CD14-positive monocyte (primary cell): ENCODE data around the gene MINK1. TPM values are rescaled to one million over a fixed set of nuclear protein-coding genes. Genes with fewer than 3 reads are reported as not detected.
A peak's percentile ranks its signal among the peaks of the same experiment; 100 is the strongest.
"Not testable (repeated sequence)": the region's sequence is repeated elsewhere in the genome, so short reads cannot be mapped to it uniquely, and the experiment has no call there.

Experiments used
- DNase-seq, 3 donors: peaks; one replicate each; pipeline ENCODE4 v3.0.0-alpha.2; 2011 to 2022
- H2AFZ ChIP-seq: 2 replicates; pipeline ENCODE4 v1.6.0; 2012; ENCODE audit warnings: mild to moderate bottlenecking, low read depth, low read length, inconsistent platforms; ENCODE audit not compliant: insufficient read depth, poor library complexity, severe bottlenecking
- H3K27ac ChIP-seq, 2 donors: 1 replicate in 1 of 2; 2 replicates in 1 of 2; pipeline ENCODE4 v1.5.1; 2012 to 2013; ENCODE audit warnings: low read length in 2 of 2, control low read depth in 1 of 2, inconsistent platforms in 1 of 2, low read depth in 1 of 2, mild to moderate bottlenecking in 1 of 2
- H3K27me3 ChIP-seq, 2 donors: one replicate each; pipeline versions ENCODE4 v1.6.0 to v1.6.1; 2011 to 2013; ENCODE audit warnings: low read length in 2 of 2; ENCODE audit not compliant: control insufficient read depth in 2 of 2, insufficient read depth in 2 of 2
- H3K36me3 ChIP-seq, 2 donors: replicated peaks in 1 of 2; 1 replicate in 1 of 2; 2 replicates in 1 of 2; pipeline versions ENCODE4 v1.5.1 to v1.6.1; 2012 to 2013; ENCODE audit warnings: low read length in 2 of 2, control low read depth in 1 of 2, inconsistent platforms in 1 of 2, mild to moderate bottlenecking in 1 of 2; ENCODE audit not compliant: insufficient read depth in 2 of 2, control insufficient read depth in 1 of 2
- H3K4me1 ChIP-seq, 2 donors: 1 replicate in 1 of 2; 2 replicates in 1 of 2; pipeline versions ENCODE4 v1.5.1 to v1.6.1; 2012 to 2013; ENCODE audit warnings: low read length in 2 of 2, control low read depth in 1 of 2, inconsistent platforms in 1 of 2, mild to moderate bottlenecking in 1 of 2, moderate library complexity in 1 of 2; ENCODE audit not compliant: insufficient read depth in 2 of 2, control insufficient read depth in 1 of 2
- H3K4me2 ChIP-seq: replicated peaks from 2 replicates; pipeline ENCODE3; 2012; ENCODE audit warnings: low read length, moderate library complexity, mild to moderate bottlenecking; ENCODE audit not compliant: poor library complexity, severe bottlenecking; ENCODE audit errors: extremely low read depth
- H3K4me3 ChIP-seq, 3 experiments: fragments of 200-600 bp in 1 of 3; sonication (generic) in 1 of 3; replicated peaks in 1 of 3; 1 replicate in 2 of 3; 2 replicates in 1 of 3; pipeline ENCODE4 v1.5.1; 2011 to 2013; ENCODE audit warnings: low read length in 3 of 3, mild to moderate bottlenecking in 3 of 3, control low read depth in 2 of 3, low read depth in 2 of 3, inconsistent platforms in 1 of 3, moderate library complexity in 1 of 3
- H3K79me2 ChIP-seq: 2 replicates; pipeline ENCODE4 v1.6.0; 2012; ENCODE audit warnings: mild to moderate bottlenecking, control low read depth, inconsistent platforms, low read length, moderate library complexity; ENCODE audit not compliant: insufficient read depth
- H3K9ac ChIP-seq: 2 replicates; pipeline ENCODE4 v1.6.0; 2017; ENCODE audit warnings: low read length, mild to moderate bottlenecking; ENCODE audit not compliant: insufficient read depth, poor library complexity, severe bottlenecking
- H3K9me3 ChIP-seq, 2 donors: replicated peaks in 1 of 2; 1 replicate in 1 of 2; 2 replicates in 1 of 2; pipeline versions ENCODE4 v1.5.1 to v1.6.1; 2012 to 2013; ENCODE audit warnings: low read length in 2 of 2, control low read depth in 1 of 2; ENCODE audit not compliant: control insufficient read depth in 1 of 2, insufficient read depth in 1 of 2
- H4K20me1 ChIP-seq: 2 replicates; pipeline ENCODE4 v1.6.0; 2012; ENCODE audit warnings: mild to moderate bottlenecking, low read length, control low read depth, moderate library complexity; ENCODE audit not compliant: insufficient read depth
- H3K27ac Mint-ChIP-seq, 7 donors: one replicate each; pipeline ENCODE4 v1.8.0; 2020; ENCODE audit warnings: mild to moderate bottlenecking in 7 of 7, mixed read lengths in 7 of 7, moderate library complexity in 6 of 7, inconsistent platforms in 2 of 7
- H3K27me3 Mint-ChIP-seq, 3 donors: one replicate each; pipeline ENCODE4 v1.8.0; 2021 to 2022; ENCODE audit warnings: low read depth in 3 of 3, mild to moderate bottlenecking in 3 of 3, mixed read lengths in 3 of 3, moderate library complexity in 3 of 3, inconsistent platforms in 1 of 3
- H3K36me3 Mint-ChIP-seq, 2 donors: one replicate each; pipeline ENCODE4 v1.8.0; 2020; ENCODE audit warnings: mixed read lengths in 2 of 2, inconsistent platforms in 1 of 2, mild to moderate bottlenecking in 1 of 2
- H3K4me1 Mint-ChIP-seq: one replicate; pipeline ENCODE4 v1.8.0; 2020; ENCODE audit warnings: mild to moderate bottlenecking, mixed read lengths
- H3K4me3 Mint-ChIP-seq, 2 donors: one replicate each; pipeline ENCODE4 v1.8.0; 2020; ENCODE audit warnings: mild to moderate bottlenecking in 2 of 2, mixed read lengths in 2 of 2, moderate library complexity in 1 of 2
- H3K9me3 Mint-ChIP-seq, 7 donors: one replicate each; pipeline ENCODE4 v1.8.0; 2020 to 2022; ENCODE audit warnings: mixed read lengths in 7 of 7, mild to moderate bottlenecking in 6 of 7, moderate library complexity in 6 of 7, inconsistent platforms in 2 of 7
- WGBS: methylation state at CpG from one replicate; pipeline ENCODE4 v1.1.5; 2013; ENCODE audit warnings: missing lambda C conversion rate; ENCODE audit not compliant: insufficient coverage; 5-methylcytosine and 5-hydroxymethylcytosine counted together
- intact Hi-C, 2 donors: fragments of 100-400 bp; cut with micrococcal nuclease; formaldehyde crosslinking; loops; one replicate each; pipeline versions ENCODE4 v1.15.0 to v1.15.1; 2023
- polyA plus RNA-seq, 3 donors: library from polyadenylated mRNA; depleted of rRNA in 1 of 3; unstranded in 2 of 3; stranded (reverse) in 1 of 3; fragments of 300-500 nt in 2 of 3; fragments of >200 nt in 1 of 3; fragmentation: Illumina TruSeq in 2 of 3; gene quantifications; 1 replicate in 2 of 3; 2 replicates in 1 of 3; pipeline ENCODE4 v1.2.3, GENCODE V29; 2012 to 2021
- TF ChIP-seq, protein P1 (sequence below): fragments of 200-600 bp; IDR thresholded peaks from one replicate; pipeline ENCODE4 v1.8.0; 2022; ENCODE audit warnings: antibody characterized with exemption, mild to moderate bottlenecking

Gene MINK1
- polyA plus RNA-seq, 3 donors = 3.2 to 159 (median 7.2) TPM

DNA sequence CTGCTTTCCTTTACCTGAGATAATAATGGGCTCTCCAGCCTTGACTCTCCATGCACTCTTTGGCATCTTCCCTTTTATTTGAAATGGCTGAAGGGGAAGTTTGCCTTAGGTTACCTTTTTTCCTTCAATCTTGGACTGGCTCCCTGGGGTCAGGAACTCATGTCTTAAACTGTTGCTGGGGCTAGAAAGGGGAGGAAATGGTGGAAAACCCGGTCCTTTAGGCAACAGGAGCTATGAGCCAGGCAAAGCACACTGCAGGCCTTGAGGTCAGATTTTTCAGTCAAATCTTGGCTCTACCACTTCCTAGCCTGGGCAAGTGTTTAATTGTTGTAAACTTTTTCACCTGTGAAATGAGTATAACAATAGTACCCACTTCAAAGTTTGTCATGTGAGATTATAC lies 30.2 kb downstream of the MINK1 start:
- Mint-ChIP-seq H3K4me1 (peaks cover 4% of the 10 kb centered on the region), H3K4me3 (no peak overlapping the region), H3K27me3 (peaks cover 0 to 5% (median 0%) of the 10 kb centered on the region in 3 donors), H3K27ac (peak overlapping the region in 1 of 7 donors; percentile 59), H3K9me3 (peaks cover 0 to 2% (median 0%) of the 10 kb centered on the region in 7 donors), H3K36me3 (peaks cover 24 to 42% of the 10 kb centered on the region in 2 donors)
- TF ChIP-seq, protein P1, sequence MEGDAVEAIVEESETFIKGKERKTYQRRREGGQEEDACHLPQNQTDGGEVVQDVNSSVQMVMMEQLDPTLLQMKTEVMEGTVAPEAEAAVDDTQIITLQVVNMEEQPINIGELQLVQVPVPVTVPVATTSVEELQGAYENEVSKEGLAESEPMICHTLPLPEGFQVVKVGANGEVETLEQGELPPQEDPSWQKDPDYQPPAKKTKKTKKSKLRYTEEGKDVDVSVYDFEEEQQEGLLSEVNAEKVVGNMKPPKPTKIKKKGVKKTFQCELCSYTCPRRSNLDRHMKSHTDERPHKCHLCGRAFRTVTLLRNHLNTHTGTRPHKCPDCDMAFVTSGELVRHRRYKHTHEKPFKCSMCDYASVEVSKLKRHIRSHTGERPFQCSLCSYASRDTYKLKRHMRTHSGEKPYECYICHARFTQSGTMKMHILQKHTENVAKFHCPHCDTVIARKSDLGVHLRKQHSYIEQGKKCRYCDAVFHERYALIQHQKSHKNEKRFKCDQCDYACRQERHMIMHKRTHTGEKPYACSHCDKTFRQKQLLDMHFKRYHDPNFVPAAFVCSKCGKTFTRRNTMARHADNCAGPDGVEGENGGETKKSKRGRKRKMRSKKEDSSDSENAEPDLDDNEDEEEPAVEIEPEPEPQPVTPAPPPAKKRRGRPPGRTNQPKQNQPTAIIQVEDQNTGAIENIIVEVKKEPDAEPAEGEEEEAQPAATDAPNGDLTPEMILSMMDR = no peak
- Histone ChIP-seq H3K4me2 (no peak overlapping the region), H3K27me3 (no peaks in the 10 kb centered on the region), H3K79me2 (peaks cover 20% of the 10 kb centered on the region), H3K36me3 (peaks cover 12 to 21% of the 10 kb centered on the region in 2 donors), H3K9me3 (no peaks in the 10 kb centered on the region), H3K9ac (no peak overlapping the region), H3K27ac (no peak overlapping the region), H3K4me1 (peaks cover 5 to 8% of the 10 kb centered on the region in 2 donors), H2AFZ (no peak overlapping the region), H4K20me1 (peaks cover 28% of the 10 kb centered on the region), H3K4me3 (no peak overlapping the region)
- no peak for DNase-seq
- intact Hi-C loops = no loop called here
- no CpG with 5 or more reads among the region's 1 CpG for WGBS

DNA sequence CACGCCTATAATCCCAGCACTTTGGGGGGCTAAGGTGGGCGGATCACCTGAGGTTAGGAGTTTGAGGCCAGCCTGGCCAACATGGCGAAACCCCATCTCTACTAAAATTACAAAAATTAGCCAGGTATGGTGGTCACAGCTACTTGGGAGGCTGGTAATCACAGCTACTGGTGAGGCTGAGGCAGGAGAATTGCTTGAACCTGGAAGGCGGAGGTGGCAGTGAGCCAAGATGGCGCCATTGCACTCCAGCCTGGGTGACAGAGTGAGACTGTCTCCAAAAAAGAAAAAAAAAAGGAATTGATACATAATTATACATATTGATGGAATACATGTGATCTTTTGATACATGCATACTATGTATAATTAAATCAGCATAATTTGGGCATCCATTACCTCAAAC lies 34.4 kb downstream of the MINK1 start:
- H3K27ac ChIP-seq, H3K36me3 ChIP-seq, DNase-seq, H3K27ac Mint-ChIP-seq, H3K27me3 Mint-ChIP-seq, H3K79me2 ChIP-seq, H3K4me2 ChIP-seq, H3K9me3 Mint-ChIP-seq, H3K27me3 ChIP-seq, H2AFZ ChIP-seq, intact Hi-C loops, H3K9ac ChIP-seq, H3K4me3 ChIP-seq, H3K9me3 ChIP-seq, H3K4me3 Mint-ChIP-seq: not testable (repeated sequence)
- peaks cover 19% of the 10 kb centered on the region for H4K20me1 ChIP-seq
- 100% methylated on average over 1 of the region's 5 CpGs for WGBS
- peaks cover 32 to 34% of the 10 kb centered on the region in 2 donors for H3K4me1 ChIP-seq
- Mint-ChIP-seq H3K36me3 (peaks cover 9 to 31% of the 10 kb centered on the region in 2 donors), H3K4me1 (peaks cover 24% of the 10 kb centered on the region)

DNA sequence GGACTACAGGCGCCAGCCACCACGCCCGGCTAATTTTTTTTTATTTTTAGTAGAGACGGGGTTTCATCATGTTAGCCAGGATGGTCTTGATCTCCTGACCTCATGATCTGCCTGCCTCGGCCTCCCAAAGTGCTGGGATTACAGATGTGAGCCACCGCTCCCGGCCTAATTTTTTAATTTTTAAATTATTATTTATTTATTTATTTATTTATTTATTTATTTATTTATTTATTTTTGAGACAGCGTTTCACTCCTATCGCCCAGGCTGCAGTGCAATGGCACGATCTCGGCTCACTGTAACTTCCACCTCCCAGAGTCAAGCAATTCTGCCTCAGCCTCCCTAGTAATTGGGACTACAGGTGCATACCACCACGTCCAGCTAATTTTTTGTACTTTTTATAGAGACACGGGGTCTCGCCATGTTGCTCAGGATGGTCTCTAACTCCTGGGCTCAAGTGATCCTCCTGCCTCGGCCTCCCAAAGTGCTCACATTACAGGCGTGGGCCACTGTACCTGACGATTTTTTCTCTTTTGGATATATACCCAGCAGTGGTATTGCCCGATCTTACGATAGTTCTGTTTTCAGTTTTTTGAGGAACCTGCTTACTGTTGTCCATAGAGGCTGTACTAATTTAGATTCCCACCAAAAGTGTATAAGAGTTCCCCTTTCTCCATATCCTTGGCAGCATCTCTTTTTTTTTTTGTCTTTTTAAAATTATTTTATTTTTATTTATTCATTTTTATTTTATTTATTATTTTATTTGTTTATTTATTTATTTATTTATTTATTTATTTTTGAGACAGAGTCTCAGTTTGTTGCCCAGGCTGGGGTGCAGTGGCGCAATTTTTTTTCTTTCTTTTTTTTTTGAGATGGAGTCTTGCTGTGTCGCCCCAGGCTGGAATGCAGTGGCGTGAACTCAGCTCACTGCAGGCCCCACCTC lies 36.2 kb downstream of the MINK1 start:
- peaks cover 18 to 39% of the 10 kb centered on the region in 2 donors for H3K36me3 Mint-ChIP-seq
- H3K9ac ChIP-seq, H3K27me3 ChIP-seq, H2AFZ ChIP-seq, H3K9me3 Mint-ChIP-seq, intact Hi-C loops, H3K4me2 ChIP-seq, H3K27me3 Mint-ChIP-seq, H3K4me3 ChIP-seq, H3K36me3 ChIP-seq, H3K9me3 ChIP-seq, H3K79me2 ChIP-seq: not testable (repeated sequence)
- H4K20me1 ChIP-seq = peaks cover 14% of the 10 kb centered on the region
- peak overlapping the region in 6 of 7 donors; percentile 26 to 72 (median 52) for H3K27ac Mint-ChIP-seq
- peaks cover 30% of the 10 kb centered on the region for H3K4me1 Mint-ChIP-seq
- 97% methylated on average over 6 of the region's 22 CpGs for WGBS
- H3K4me1 ChIP-seq = peaks cover 36 to 40% of the 10 kb centered on the region in 2 donors
- peak overlapping the region in 1 of 2 donors; percentile 15 for H3K4me3 Mint-ChIP-seq
- peak overlapping the region in 1 of 2 donors; percentile 35 for H3K27ac ChIP-seq
- peak in 1 of 3 donors; percentile 39 for DNase-seq
